Measurements from ENCODE around the gene TTBK2. TPM values are rescaled to one million over a fixed set of nuclear protein-coding genes. Genes with fewer than 3 reads are reported as not detected.

TTBK2 gene
- total and polyA plus RNA-seq, 10 of the 15 experiments (the other 5 are each of a cell fraction or from before 2014, with no cell fraction given): 0.66 to 9.1 (median 3.7) TPM

DNA sequence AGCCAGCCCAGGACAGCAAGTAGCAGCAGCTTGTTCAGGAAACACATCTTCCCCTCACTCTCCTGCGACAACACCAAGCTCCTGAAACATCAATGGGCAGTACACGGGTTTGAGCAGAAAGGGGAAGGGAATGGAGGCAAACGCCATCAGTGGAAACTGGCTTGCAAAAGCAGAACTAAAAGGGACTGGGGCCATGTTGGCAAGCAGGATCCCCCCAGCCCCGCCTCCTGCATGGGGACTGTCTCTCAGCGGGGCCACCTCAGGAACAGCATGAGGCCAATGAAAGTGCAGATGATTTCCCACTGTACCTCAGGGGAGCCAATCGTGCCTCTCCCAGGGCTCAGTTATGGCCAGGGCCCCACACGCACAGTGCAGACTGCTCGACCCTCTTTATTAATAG lies 190.4 kb downstream of the TTBK2 start (continued):
- no peak for TF ChIP-seq SRF (IDR thresholded peaks at IDR 0.05; ENCODE audit: low read depth in 2 of 2, low read length in 2 of 2)
- no peak for TF ChIP-seq LARP7 (IDR thresholded peaks at IDR 0.05)
- no peak for TF ChIP-seq EZH2 (IDR thresholded peaks at IDR 0.05; ENCODE audit: borderline replicate concordance, control insufficient read depth, low read depth, low read length)
- no peak for TF ChIP-seq SMAD1 (IDR thresholded peaks at IDR 0.05; ENCODE audit: low read depth, partially characterized antibody)
- TF ChIP-seq SIX5 (IDR thresholded peaks at IDR 0.05; ENCODE audit: low read depth, low read length, severe bottlenecking): no peak

DNA sequence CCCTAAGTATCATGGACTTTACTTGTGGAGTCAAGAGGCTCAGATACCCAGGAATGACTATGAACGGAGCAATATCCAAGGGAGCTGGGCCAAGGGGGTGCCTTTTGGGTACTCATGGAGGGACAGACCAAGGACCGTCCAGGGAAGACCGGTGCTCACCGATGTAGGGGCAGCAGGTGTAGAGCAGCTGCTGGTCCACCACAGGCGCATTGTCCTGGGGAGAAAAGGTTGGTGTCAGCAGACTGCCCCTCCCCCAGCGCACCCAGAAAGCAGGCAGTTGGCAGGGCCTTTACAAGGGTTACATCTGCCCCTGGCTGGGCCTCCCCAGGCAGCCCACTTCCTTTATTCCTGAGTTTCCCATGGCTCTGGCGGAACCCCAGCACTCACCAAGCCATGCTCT lies 191.2 kb downstream of the TTBK2 start:
- intact Hi-C loops (cut with micrococcal nuclease; ENCODE audit: unreplicated experiment): no loop called here
- TF ChIP-seq WRNIP1 (IDR thresholded peaks at IDR 0.05; ENCODE audit: borderline replicate concordance, low read depth, low read length): no peak
- TF ChIP-seq, protein P1, sequence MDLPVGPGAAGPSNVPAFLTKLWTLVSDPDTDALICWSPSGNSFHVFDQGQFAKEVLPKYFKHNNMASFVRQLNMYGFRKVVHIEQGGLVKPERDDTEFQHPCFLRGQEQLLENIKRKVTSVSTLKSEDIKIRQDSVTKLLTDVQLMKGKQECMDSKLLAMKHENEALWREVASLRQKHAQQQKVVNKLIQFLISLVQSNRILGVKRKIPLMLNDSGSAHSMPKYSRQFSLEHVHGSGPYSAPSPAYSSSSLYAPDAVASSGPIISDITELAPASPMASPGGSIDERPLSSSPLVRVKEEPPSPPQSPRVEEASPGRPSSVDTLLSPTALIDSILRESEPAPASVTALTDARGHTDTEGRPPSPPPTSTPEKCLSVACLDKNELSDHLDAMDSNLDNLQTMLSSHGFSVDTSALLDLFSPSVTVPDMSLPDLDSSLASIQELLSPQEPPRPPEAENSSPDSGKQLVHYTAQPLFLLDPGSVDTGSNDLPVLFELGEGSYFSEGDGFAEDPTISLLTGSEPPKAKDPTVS (IDR thresholded peaks at IDR 0.05; ENCODE audit: low read depth, low read length): no peak
- TF ChIP-seq ATF7 (IDR thresholded peaks at IDR 0.05; ENCODE audit: low read depth): no peak
- no peak for TF ChIP-seq SPI1 (IDR thresholded peaks at IDR 0.05; ENCODE audit: borderline replicate concordance, insufficient read depth, low read depth, low read length)
- TF ChIP-seq RBBP5 (conservative IDR thresholded peaks at IDR 0.05): no peak
- no peak for TF ChIP-seq BMI1 (IDR thresholded peaks at IDR 0.05; ENCODE audit: borderline replicate concordance)
- TF ChIP-seq TCF7 (IDR thresholded peaks at IDR 0.05; ENCODE audit: borderline replicate concordance): no peak
- no peak for TF ChIP-seq ZNF384 (IDR thresholded peaks at IDR 0.05; ENCODE audit: borderline replicate concordance, low read depth, low read length)
- TF ChIP-seq RB1 (IDR thresholded peaks at IDR 0.05; ENCODE audit: borderline replicate concordance): no peak
- no peak for TF ChIP-seq FOXM1 (IDR thresholded peaks at IDR 0.05; ENCODE audit: low read depth, low read length)
- no peak for TF ChIP-seq MYB (IDR thresholded peaks at IDR 0.05; ENCODE audit: borderline replicate concordance, low read depth, low read length)
- no peak for TF ChIP-seq SRF (IDR thresholded peaks at IDR 0.05; ENCODE audit: low read depth in 2 of 2, low read length in 2 of 2)
- TF ChIP-seq, protein P2, sequence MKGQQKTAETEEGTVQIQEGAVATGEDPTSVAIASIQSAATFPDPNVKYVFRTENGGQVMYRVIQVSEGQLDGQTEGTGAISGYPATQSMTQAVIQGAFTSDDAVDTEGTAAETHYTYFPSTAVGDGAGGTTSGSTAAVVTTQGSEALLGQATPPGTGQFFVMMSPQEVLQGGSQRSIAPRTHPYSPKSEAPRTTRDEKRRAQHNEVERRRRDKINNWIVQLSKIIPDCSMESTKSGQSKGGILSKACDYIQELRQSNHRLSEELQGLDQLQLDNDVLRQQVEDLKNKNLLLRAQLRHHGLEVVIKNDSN (IDR thresholded peaks at IDR 0.05; ENCODE audit: borderline replicate concordance, extremely low read length, insufficient read depth, low read depth, low read length): no peak
- TF ChIP-seq BHLHE40 (IDR thresholded peaks at IDR 0.05; ENCODE audit: borderline replicate concordance in 1 of 2, low read depth in 2 of 2, low read length in 1 of 2): no peak

More for the DNA sequence above, 191.2 kb downstream of the TTBK2 start:
- WGBS (ENCODE audit: insufficient coverage, insufficient replicate concordance, low lambda C conversion rate, missing lambda C conversion rate): 100% methylated on average over 7 of the region's 7 CpGs
- RAD21 ChIA-PET (ENCODE audit: unreplicated experiment): no interaction called here
- Histone ChIP-seq H3K79me2 (ENCODE audit: control insufficient read depth, insufficient read depth, low read length) (no peaks in the 10 kb centered on the region), H3K4me1 (ENCODE audit: control insufficient read depth, insufficient read depth, low read length) (peaks cover 4% of the 10 kb centered on the region; the same call in 1 of the 2 replicates), H3K4me2 (ENCODE audit: control insufficient read depth, insufficient read depth) (no peak overlapping the region), H3K27ac (ENCODE audit: control insufficient read depth, insufficient read depth) (no peak overlapping the region), H3K4me3 (no peak overlapping the region), H3K36me3 (ENCODE audit: control insufficient read depth in 2 of 2, insufficient read depth in 2 of 2, low read length in 1 of 2) (peaks cover 22 to 24% of the 10 kb centered on the region in 2 experiments), H3K9me3 (replicated peaks; ENCODE audit: control insufficient read depth, insufficient read depth, low read length) (no peaks in the 10 kb centered on the region), H3K27me3 (replicated peaks in 1 of 2; ENCODE audit: control insufficient read depth in 2 of 2, insufficient read depth in 2 of 2, low read length in 1 of 2) (no peaks in the 10 kb centered on the region), H4K20me1 (ENCODE audit: control insufficient read depth, insufficient read depth) (no peaks in the 10 kb centered on the region), H3K9ac (ENCODE audit: control insufficient read depth, insufficient read depth, low read length) (no peak overlapping the region), H2AFZ (ENCODE audit: control insufficient read depth, low read depth, low read length) (no peak overlapping the region)
- SMC1A ChIA-PET (ENCODE audit: uncharacterized antibody, unreplicated experiment): no interaction called here
- POLR2A ChIA-PET: no interaction called here
- no peak for ATAC-seq
- CTCF ChIA-PET: no interaction called here
- no peak for DNase-seq (ENCODE audit: low read depth, low spot score)
- in situ Hi-C loops (cut with MboI): no loop called here
- no peak for FAIRE-seq
- BruUV-seq (replicated peaks): no TSS peak
